Motor neuron (in vitro differentiated cells): ENCODE measurements around the gene NSUN6. TPM values are rescaled to one million over a fixed set of nuclear protein-coding genes. Genes with fewer than 3 reads are reported as not detected.
"Not testable (repeated sequence)": the region's sequence is repeated elsewhere in the genome, so short reads cannot be mapped to it uniquely, and the experiment has no call there.

Source experiments
- ATAC-seq, 8 experiments: fragments of 200-7000 bp; cut with Tn5 transposase; replicated peaks in 6 of 8; 2 replicates each; pipeline ENCODE4 v1.8.0; 2021; ENCODE audit warnings: mild to moderate bottlenecking in 8 of 8, moderate library complexity in 8 of 8
- H3K27ac ChIP-seq, 2 donors: fragments of 250-450 bp; sonication (Bioruptor Pico); 2 replicates each; pipeline ENCODE4 v1.9.0; 2021; ENCODE audit warnings: antibody characterized with exemption in 2 of 2, mild to moderate bottlenecking in 2 of 2, moderate library complexity in 1 of 2
- H3K4me1 ChIP-seq, 2 donors: fragments of 250-450 bp; sonication (Bioruptor Pico); replicated peaks in 1 of 2; 2 replicates each; pipeline ENCODE4 v1.6.1; 2021; ENCODE audit warnings: antibody characterized with exemption in 2 of 2, mild to moderate bottlenecking in 2 of 2, moderate library complexity in 1 of 2
- H3K4me3 ChIP-seq, 5 donors: fragments of 250-450 bp; sonication (Bioruptor Pico); 2 replicates each; pipeline ENCODE4 v1.9.0; 2021; ENCODE audit warnings: antibody characterized with exemption in 5 of 5, mild to moderate bottlenecking in 5 of 5, moderate library complexity in 4 of 5
- WGBS, 10 experiments: fragments of 450-650 bp; shearing (Covaris generic); methylation state at CpG; one replicate each; pipeline ENCODE4 v1.0.0; 2022; 5-methylcytosine and 5-hydroxymethylcytosine counted together
- in situ Hi-C, 9 experiments: fragments of 400-800 bp; cut with MboI; loops; one replicate each; pipeline ENCODE4 v1.15.0; 2021; ENCODE audit warnings: low sequenced_read_pairs in 9 of 9, low pct_unique_long_range_greater_than_20kb in 2 of 9; ENCODE audit not compliant: unreplicated experiment in 9 of 9
- total RNA-seq, 8 experiments: library from RNA; unstranded; fragments of 300-600 nt; gene quantifications; 2 replicates each; pipeline versions ENCODE4 v1.2.3 to v1.2.4, GENCODE V29; 2022

Gene NSUN6
- total RNA-seq, 8 experiments from 2014 or later: 13.0 to 37.4 (median 23.9) TPM

DNA sequence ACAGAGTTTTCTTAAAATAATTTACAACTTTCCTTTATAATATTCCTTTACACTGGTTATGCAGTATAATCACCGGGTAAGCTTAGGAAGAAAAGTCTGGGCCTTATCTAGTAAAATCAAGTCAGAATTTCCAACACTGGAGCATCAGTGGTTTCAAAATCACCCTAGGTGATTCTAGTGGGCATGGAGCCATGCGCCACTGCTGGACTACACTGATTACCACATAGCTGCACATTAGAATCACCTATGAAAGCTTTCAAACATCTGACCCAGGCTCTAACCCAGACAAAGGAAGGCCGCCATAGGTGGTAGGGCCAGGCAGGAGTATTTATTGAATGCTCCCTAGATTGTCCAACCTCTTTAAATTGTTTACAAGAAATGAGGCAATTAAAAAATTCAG lies 52.0 kb downstream of the NSUN6 start:
- Histone ChIP-seq H3K27ac (no peak overlapping the region), H3K4me3 (no peak overlapping the region), H3K4me1 (no peaks in the 10 kb centered on the region)
- WGBS, 10 experiments: 80 to 100% (median 100%) methylated on average over 2 to 3 of the region's 3 CpGs; no CpG with 5 or more reads in 3 of the 10 experiments
- in situ Hi-C loops: no loop called here
- ATAC-seq: no peak

DNA sequence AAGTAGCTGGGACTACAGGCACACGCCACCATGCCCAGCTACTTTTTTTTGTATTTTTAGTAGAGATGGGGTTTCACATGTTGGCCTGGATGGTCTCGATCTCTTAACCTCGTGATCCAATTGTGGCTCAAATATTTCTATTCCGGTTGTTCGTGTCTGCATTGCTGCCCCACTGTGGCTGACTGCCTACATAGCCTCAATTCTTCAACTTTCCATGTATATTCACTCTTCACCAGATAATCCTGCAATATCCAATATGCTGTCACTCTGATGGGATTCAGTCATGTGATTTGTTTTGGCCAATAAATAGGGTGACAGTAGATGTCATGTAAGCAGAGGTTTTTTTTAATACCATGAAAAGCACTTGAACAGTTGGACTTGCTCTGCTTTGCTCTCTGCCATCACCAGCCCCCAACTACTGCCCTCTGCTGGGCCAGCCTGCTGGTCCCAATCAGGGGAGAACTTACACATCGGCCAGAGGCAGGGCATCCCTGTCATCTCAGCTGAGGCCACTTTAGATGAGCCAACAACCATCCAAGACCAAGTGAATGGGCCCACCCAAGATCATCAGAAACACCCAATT lies 56.7 kb downstream of the NSUN6 start:
- Histone ChIP-seq H3K4me1 (no peaks in the 10 kb centered on the region), H3K4me3 (no peak overlapping the region), H3K27ac (no peak overlapping the region)
- 50 to 100% (median 100%) methylated on average over 1 to 6 of the region's 6 CpGs; no CpG with 5 or more reads in 2 of the 10 experiments for WGBS, 10 experiments
- peak in 3 of 8 experiments; percentile 32 to 38 (median 32) for ATAC-seq
- in situ Hi-C loops: no loop called here

DNA sequence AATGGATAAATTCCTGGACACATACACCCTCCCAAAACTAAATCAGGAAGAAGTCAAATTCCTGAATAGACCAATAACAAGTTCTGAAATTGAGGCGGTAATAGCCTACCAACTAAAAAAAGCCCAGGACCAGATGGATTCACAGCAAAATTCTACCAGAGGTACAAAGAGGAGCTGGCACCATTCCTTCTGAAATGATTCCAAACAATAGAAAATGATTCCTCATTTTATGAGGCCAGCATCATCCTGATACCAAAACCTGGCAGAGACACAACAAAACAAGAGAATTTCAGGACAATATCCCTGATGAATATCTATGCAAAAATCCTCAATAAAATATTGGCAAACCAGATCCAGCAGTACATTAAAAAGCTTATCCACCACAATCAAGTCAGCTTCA lies 60.2 kb downstream of the NSUN6 start:
- H3K4me1 ChIP-seq, H3K27ac ChIP-seq, H3K4me3 ChIP-seq, ATAC-seq, in situ Hi-C loops: not testable (repeated sequence)
- 100% methylated on average over 1 of the region's 1 CpG; no CpG with 5 or more reads in 2 of the 10 experiments for WGBS, 10 experiments

DNA sequence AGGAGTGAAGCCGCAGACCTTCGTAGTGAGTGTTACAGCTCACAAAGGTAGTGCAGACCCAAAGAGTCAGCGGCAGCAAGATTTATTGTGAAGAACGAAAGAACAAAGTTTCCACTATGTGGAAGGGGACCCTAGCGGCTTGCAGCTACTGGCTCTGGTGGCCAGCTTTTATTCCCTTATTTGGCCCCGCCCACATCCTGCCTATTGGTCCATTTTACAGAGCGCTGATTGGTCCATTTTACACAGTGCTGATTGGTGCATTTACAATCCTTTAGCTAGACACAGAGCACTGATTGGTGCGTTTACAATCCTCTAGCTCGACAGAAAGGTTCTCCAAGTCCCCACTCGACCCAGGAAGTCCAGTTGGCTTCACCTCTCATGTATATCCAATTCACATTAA lies 64.8 kb downstream of the NSUN6 start:
- H3K4me1 ChIP-seq, ATAC-seq, in situ Hi-C loops, H3K27ac ChIP-seq, H3K4me3 ChIP-seq: not testable (repeated sequence)
- WGBS, 10 experiments: 87 to 100% (median 97%) methylated on average over 1 to 8 of the region's 10 CpGs; no CpG with 5 or more reads in 2 of the 10 experiments

DNA sequence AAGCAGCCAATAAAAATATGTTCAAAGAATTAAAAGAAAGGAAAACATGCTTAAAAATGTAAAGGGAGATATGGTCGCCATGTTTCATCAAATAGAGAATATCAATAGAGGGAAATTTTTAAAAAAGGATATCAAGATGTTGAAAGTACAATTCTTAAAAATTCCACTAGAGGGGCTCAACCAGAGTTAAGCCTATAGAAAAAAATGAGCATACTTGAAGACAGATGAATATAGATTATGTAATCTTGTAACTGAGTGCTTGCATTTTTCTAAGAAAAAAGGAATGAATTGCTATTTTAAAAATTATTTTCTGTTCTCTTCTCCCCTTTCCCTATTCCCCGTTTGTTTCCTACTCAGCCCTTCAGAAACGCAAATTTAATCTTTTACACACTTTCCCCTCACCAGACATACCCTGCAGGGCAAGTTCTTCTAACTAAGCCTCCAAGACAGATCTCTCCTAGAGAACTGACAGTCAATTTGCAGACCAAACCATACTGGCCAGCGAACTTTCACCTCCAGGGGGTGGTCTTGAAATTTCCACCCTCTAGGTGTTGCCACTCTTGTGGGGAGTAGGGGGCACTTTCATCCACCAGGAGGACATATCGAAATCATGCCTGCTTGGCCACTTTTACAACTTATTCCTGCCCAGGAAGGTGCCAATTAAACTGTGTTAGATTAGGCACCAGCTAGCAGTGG lies 67.7 kb downstream of the NSUN6 start:
- Histone ChIP-seq H3K27ac (no peak overlapping the region), H3K4me3 (no peak overlapping the region), H3K4me1 (no peaks in the 10 kb centered on the region)
- ATAC-seq: peak in 1 of 8 experiments; percentile 20
- in situ Hi-C loops: no loop called here
- 39 to 83% (median 62%) methylated on average over 2 to 5 of the region's 5 CpGs for WGBS, 10 experiments

DNA sequence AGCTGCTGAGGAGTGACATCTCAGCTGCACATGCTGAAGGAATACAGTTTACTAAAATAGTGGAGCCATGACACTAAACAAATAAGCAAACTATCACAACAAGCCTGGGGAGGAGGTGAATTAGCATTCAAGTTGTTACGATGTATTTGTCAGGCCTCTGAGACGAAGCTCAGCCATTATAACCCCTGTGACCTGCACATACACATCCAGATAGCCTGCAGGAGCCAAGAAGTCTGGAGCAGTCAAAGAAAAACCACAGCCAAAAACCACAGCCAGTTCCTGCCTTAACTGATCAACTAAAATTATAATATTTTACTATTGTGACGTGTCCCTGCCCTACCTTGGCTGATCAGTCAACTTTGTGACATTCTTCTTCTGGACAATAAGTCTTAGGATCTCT lies 68.6 kb downstream of the NSUN6 start:
- in situ Hi-C loops: no loop called here
- WGBS, 10 experiments: 80 to 100% (median 84%) methylated on average over 1 to 3 of the region's 3 CpGs; no CpG with 5 or more reads in 2 of the 10 experiments
- H3K4me3 ChIP-seq: no peak overlapping the region
- no peak for ATAC-seq
- no peak overlapping the region for H3K27ac ChIP-seq
- no peaks in the 10 kb centered on the region for H3K4me1 ChIP-seq

DNA sequence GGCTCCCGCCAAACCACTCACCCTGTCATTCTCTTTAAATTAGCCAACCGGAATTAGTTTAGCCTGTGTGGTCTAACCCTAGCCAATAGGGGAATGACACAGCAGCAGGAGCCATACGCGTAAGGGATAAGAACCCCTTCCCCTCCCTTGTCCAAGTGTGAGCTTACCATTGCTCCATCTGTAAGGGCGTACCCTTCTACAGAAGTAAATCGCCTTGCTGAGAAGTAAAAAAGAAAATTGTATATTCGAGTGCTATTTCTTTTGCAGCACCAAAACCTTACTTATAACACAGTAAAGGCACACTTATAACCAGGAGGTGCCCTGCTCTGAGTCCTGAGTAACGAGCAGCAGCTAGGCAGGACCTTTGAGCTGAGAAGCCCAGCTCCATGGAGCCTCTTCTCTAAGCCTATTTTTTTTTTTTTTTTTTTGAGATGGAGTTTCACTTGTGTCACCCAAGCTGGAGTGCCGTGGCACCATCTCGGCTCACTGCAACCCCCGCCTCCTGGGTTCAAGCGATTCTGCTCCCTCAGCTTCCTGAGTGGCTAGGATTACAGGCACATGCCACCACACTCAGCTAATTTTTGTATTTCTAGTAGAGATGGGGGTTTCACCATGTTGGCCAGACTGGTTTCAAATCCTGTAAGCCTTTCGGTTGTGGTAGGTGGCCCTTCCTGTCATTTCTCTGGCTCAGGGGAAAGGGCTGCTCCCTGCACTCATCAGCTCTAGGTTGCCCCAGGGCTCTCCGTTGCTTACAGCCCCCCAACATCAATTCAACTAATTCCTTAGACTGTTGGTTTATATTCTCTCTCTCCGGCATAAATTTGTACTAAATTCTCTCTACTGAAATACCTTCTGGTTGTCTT lies 73.3 kb downstream of the NSUN6 start:
- Histone ChIP-seq H3K27ac (no peak overlapping the region), H3K4me1 (no peaks in the 10 kb centered on the region), H3K4me3 (no peak overlapping the region)
- WGBS, 10 experiments: 81 to 100% (median 89%) methylated on average over 1 to 10 of the region's 15 CpGs
- ATAC-seq: no peak
- in situ Hi-C loops: no loop called here

DNA sequence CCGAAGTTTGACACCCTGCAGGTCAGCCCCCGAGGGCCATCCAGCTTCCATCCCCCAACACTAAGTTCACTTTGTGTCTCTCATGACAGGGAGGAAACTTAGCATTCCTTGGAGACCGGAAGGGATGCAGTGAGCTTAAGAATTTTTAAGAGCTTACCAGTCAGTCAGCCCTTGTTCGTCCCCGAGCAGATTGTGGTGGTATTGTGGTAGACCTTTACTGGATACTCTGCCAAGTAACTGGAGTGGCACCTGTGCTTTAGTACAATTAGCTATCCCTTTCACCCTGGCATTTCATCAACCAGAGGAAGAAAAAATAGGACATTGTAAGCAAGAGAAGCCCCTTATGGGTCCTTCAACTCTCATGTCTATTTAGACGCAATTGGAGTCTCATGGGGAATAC lies 74.8 kb downstream of the NSUN6 start:
- 88 to 100% (median 95%) methylated on average over 1 to 4 of the region's 6 CpGs; no CpG with 5 or more reads in 3 of the 10 experiments for WGBS, 10 experiments
- no peak overlapping the region for H3K27ac ChIP-seq
- ATAC-seq: no peak
- H3K4me3 ChIP-seq: no peak overlapping the region
- in situ Hi-C loops: no loop called here
- H3K4me1 ChIP-seq: no peaks in the 10 kb centered on the region

DNA sequence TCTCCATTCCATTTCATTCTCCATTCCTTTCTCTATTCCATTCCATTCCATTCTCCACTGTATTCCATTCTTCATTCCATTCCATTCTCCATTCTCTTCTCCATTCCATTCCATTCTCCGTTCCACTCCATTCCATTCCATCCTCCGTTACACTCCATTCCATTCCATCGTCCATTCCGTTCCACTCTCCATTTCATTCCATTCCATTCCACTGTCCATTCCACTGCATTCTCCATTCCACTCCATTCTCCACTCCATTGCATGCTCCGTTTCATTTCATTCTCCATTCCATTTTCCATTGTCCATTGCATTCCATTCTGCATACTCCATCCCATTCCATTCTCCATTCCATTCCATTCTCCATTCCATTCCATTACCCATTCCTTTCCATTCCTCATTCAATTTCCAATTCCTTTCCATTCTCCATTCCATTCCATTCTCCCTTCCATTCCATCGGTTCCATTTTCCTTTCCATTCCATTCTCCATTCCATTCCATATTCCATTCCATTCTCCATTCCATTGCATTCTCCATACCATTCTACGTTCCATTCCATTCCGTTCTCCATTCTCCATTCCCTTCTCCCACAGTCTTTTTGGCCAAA lies 78.3 kb downstream of the NSUN6 start:
- in situ Hi-C loops: no loop called here
- Histone ChIP-seq H3K27ac (no peak overlapping the region), H3K4me1 (no peaks in the 10 kb centered on the region), H3K4me3 (no peak overlapping the region)
- no peak for ATAC-seq
- WGBS, 10 experiments: 80 to 88% (median 85%) methylated on average over 7 to 8 of the region's 8 CpGs

DNA sequence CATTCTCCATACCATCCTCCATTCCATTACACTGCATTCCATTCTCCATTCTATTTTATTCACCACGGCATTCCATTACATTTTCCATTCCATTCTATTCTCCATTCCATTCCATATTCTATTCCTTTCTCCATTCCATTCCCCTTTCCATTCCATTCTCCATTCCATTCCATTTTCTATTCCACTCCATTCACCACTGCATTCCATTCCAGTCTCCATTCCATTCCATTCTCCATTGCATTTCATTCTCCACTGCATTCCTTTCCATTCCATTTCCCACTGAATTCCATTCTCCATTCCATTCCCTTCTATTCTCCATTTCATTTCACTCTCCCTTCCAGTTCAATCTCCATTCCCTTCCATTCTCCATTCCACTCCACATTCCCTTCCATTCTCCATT lies 79.6 kb downstream of the NSUN6 start:
- Histone ChIP-seq H3K4me3 (no peak overlapping the region), H3K27ac (no peak overlapping the region), H3K4me1 (no peaks in the 10 kb centered on the region)
- ATAC-seq: no peak
- in situ Hi-C loops: no loop called here
- 82 to 100% (median 94%) methylated on average over 1 of the region's 1 CpG for WGBS, 10 experiments

DNA sequence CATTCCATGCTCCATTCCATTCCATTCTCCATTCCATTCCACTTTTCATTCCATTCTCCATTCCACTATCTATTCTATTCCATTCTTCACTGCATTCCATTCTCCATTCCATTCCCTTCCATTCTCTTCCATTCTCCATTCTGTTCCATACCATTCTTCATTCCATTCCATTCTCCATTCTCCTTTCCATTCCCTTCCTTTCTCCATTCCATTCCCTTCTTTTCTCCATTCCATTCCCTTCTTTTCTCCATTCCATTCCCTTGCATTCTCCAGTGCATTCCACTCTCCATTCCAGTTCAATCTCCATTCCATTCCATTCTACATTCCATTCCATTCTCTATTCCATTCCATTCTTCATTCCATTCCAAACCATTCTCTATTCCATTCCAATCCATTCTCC lies 80.3 kb downstream of the NSUN6 start:
- ATAC-seq: no peak
- H3K27ac ChIP-seq: no peak overlapping the region
- H3K4me3 ChIP-seq: no peak overlapping the region
- in situ Hi-C loops: no loop called here
- H3K4me1 ChIP-seq: no peaks in the 10 kb centered on the region

DNA sequence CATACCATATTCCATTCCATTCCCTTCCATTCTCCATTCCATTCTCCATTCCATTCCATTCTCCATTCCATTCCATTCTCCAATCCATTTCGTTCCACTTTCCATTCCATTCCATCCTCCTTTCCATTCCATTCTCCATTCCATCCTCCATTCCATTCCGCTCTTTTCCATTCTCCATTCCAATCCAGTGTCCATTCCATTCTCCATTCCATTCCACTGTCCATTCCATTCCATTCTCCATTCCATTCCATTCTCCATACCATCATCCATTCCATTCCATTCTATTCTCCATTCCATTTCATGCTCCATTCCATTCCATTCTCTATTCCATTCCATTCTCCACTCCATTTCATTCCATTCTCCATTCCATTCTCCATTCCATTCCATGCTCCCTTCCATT lies 81.0 kb downstream of the NSUN6 start:
- H3K27ac ChIP-seq, in situ Hi-C loops, ATAC-seq, H3K4me1 ChIP-seq, H3K4me3 ChIP-seq: not testable (repeated sequence)
- WGBS, 10 experiments: 93 to 100% (median 97%) methylated on average over 2 of the region's 2 CpGs

DNA sequence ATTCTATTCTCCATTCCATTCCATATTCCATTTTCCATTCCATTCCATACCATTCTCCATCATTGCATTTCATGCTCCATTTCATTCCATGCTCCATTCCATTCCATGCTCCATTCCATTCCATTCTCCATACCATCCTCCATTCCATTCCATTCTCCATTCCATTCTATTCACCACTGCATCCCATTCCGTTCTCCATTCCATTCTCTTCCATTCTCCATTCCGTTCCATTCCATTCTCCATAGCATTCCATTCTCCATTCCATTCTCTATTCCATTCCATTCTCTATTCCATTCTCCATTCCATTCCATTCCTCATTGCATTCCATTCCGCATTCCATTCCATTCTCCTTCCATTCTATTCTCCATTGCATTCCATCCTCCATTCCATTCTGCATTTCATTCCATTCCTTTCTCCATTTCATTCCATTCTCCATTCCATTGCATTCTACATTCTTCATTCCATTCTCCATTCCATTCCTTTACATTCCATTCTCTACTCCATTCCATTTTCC lies 84.0 kb downstream of the NSUN6 start:
- Histone ChIP-seq H3K4me1 (no peaks in the 10 kb centered on the region), H3K27ac (no peak overlapping the region), H3K4me3 (no peak overlapping the region)
- in situ Hi-C loops: no loop called here
- no peak for ATAC-seq
- WGBS, 10 experiments: 91 to 100% (median 97%) methylated on average over 3 of the region's 3 CpGs
